ENCODE measurements around the gene SMG5. TPM values are rescaled to one million over a fixed set of nuclear protein-coding genes. Genes with fewer than 3 reads are reported as not detected.
"Not testable (repeated sequence)": the region's sequence is repeated elsewhere in the genome, so short reads cannot be mapped to it uniquely, and the experiment has no call there.

SMG5 gene
- total RNA-seq, 1 donor from 2014 or later = 76.5 TPM

DNA sequence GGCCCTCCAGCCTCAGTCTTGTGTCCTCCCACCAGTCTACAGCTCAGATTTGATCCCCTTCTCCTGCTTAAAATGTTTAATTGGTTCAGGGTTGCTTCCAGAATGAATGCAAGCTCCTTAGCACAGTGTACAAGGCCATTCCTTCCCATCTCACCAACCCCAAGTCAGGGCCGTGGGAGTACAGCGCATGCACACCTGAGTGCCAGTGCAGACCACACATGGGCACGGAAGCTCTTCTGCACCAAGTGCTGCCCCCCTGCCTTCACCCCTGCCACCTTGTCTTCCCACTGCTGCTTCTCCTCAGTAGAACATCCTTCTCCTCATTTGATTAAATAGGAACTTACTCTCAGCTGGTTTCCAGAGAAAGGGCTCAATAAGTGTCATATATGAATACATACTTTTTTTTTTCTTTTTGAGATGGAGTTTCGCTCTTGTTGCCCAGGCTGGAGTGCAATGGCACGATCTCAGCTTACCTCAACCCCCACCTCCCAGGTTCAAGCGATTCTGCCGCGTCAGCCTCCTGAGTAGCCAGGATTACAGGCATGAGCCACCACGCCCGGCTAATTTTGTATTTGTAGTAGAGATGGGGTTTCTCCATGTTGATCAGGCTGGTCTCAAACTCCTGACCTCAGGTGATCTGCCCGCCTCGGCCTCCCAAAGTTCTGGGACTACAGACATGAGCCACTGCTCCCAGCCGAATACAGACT, 60.5 kb downstream of the SMG5 start:
- intact Hi-C loops (cut with DNase I) = no loop called here

DNA sequence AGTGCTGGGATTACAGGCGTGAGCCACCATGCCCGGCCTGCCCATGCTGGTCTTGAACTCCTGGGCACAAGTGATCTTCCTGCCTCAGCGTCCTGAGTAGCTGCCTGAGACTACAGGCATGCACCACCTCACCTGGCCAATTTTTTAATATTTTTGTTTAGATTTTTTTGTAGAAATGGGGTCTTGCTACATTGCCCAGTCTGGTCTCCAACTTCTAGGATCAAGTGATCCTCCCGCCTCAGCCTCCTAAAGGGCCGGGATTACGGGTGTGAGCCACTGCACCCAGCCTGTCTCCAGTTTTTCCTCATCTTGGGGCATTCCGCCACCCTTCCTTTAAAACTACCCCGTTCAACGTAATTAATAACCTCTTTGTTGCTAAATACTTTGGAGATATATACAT, 62.4 kb downstream of the SMG5 start:
- TF ChIP-seq, protein P1, sequence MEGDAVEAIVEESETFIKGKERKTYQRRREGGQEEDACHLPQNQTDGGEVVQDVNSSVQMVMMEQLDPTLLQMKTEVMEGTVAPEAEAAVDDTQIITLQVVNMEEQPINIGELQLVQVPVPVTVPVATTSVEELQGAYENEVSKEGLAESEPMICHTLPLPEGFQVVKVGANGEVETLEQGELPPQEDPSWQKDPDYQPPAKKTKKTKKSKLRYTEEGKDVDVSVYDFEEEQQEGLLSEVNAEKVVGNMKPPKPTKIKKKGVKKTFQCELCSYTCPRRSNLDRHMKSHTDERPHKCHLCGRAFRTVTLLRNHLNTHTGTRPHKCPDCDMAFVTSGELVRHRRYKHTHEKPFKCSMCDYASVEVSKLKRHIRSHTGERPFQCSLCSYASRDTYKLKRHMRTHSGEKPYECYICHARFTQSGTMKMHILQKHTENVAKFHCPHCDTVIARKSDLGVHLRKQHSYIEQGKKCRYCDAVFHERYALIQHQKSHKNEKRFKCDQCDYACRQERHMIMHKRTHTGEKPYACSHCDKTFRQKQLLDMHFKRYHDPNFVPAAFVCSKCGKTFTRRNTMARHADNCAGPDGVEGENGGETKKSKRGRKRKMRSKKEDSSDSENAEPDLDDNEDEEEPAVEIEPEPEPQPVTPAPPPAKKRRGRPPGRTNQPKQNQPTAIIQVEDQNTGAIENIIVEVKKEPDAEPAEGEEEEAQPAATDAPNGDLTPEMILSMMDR (IDR thresholded peaks at IDR 0.05) = no peak
- intact Hi-C loops (cut with DNase I) = no loop called here
- Histone ChIP-seq H3K9me3 (no peaks in the 10 kb centered on the region), H3K27ac (no peak overlapping the region), H3K4me3 (no peak overlapping the region), H3K4me1 (peaks cover 0 to 7% of the 10 kb centered on the region in 2 donors), H3K27me3 (no peaks in the 10 kb centered on the region), H3K36me3 (peaks cover 26 to 35% of the 10 kb centered on the region in 2 donors)
- no peak for DNase-seq (ENCODE audit: low spot score in 2 of 2)

More for the DNA sequence above, 60.5 kb downstream of the SMG5 start:
- Histone ChIP-seq H3K36me3 (peaks cover 26 to 40% of the 10 kb centered on the region in 2 donors), H3K27ac (no peak overlapping the region), H3K9me3 (no peaks in the 10 kb centered on the region), H3K4me1 (peaks cover 0 to 7% of the 10 kb centered on the region in 2 donors), H3K27me3 (no peaks in the 10 kb centered on the region), H3K4me3 (no peak overlapping the region)
- DNase-seq (ENCODE audit: low spot score in 2 of 2) = no peak
- TF ChIP-seq, protein P1 (IDR thresholded peaks at IDR 0.05) = no peak

DNA sequence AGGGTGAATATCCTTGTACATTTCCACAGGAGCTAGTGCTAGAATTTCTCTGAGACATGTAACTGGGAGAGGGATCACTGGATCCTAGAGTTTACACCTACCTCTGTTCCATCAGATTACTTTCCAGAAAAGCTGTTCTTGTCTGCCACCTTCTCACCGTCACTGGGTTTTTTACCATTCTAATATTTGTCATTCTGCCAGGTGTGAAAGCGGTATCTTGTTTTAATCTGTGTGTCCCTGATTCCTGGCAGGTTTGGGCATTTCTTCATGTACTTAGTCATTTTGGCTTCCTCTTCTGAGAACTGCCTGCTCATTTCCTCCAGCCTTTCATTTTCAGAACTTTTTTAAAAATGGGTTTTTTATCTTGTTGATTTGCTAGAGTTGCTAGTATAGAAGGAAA, 64.8 kb downstream of the SMG5 start:
- TF ChIP-seq, protein P1 (IDR thresholded peaks at IDR 0.05) = no peak
- Histone ChIP-seq H3K4me1 (peaks cover 5 to 21% of the 10 kb centered on the region in 2 donors), H3K9me3 (no peaks in the 10 kb centered on the region), H3K27ac (peak overlapping the region; percentile 39 to 72), H3K4me3 (no peak overlapping the region), H3K27me3 (no peaks in the 10 kb centered on the region), H3K36me3 (peaks cover 18 to 23% of the 10 kb centered on the region in 2 donors)
- no peak for DNase-seq (ENCODE audit: low spot score in 2 of 2)
- intact Hi-C loops (cut with DNase I) = no loop called here

DNA sequence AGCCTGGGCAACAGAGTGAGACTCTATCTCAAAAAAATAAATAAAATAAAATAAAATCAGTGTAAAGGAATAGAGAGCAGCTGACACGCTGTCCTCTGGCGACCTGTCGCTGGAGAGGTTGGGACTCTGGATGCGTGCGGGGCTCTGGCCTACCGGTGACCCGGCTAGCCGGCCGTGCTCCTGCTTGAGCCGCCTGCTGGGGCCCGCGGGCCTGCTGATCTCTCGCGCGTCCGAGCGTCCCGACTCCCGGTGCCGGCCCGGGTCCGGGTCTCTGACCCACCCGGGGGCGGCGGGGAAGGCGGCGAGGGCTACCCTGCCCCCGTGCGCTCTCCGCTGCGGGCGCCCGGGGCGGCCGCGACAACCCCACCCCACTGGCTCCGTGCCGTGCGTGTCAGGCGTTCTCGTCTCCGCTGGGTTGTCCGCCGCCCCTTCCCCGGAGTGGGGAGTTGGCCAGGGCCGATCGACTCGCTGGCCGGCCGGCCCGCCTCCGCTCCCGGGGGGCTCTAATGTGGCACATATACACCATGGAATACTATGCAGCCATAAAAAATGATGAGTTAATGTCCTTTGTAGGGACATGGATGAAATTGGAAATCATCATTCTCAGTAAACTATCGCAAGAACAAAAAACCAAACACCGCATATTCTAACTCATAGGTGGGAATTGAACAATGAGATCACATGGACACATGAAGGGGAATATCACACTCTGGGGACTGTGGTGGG, 66.1 kb downstream of the SMG5 start:
- Histone ChIP-seq H3K36me3 (peaks cover 7 to 12% of the 10 kb centered on the region in 2 donors), H3K27ac (peak overlapping the region in 1 of 2 donors; percentile 72), H3K4me1 (peaks cover 5 to 24% of the 10 kb centered on the region in 2 donors)
- H3K4me3 ChIP-seq; DNase-seq (ENCODE audit: low spot score in 2 of 2); intact Hi-C loops (cut with DNase I); H3K27me3 ChIP-seq; H3K9me3 ChIP-seq: not testable (repeated sequence)

DNA sequence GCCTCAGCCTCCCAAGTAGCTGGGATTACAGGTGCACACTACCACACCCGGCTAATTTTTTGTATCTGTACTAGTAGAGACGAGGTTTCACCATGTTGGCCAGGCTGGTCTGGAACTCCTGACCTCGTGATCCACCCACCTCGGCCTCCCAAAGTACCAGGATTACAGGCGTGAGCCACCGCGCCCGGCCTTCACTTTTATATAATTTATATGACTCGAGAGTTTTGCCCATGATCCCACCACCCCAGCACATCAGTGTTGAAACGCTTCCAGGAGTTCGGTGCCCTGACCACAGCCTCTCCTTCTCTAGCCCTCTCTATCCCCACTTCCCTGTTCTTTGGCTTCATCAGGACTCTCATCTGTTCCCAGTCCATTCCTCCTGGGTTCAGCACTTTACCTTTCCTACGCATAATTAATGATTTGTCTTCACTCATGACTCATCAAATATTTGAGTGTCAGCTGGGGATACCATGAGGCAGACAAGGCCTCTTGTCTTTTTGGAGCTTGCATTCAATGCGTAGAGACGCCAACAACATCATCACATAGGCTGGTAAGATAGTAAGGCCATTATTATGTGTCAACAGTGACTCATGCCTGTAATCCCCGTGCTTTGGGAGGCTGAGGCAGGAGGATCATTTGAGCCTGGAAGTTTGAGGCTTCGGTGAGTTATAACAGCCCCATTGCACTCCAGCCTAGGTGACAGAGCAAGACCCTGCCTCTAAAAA, 68.4 kb downstream of the SMG5 start:
- peak overlapping the region; percentile 89 to 96 for H3K27ac ChIP-seq
- DNase-seq (ENCODE audit: low spot score in 2 of 2) = no peak
- intact Hi-C loops (cut with DNase I) = loop anchor here (5.0 kb wide), 2 partner anchors 117 to 132 kb away; partner anchors contain the start of gene MEX3A

More for the DNA sequence above, 68.4 kb downstream of the SMG5 start:
- H3K4me3 ChIP-seq = peak overlapping the region; percentile 74 to 82
- peaks cover 5 to 24% of the 10 kb centered on the region in 2 donors for H3K4me1 ChIP-seq
- H3K9me3 ChIP-seq = no peaks in the 10 kb centered on the region
- H3K36me3 ChIP-seq = peaks cover 11 to 12% of the 10 kb centered on the region in 2 donors
- TF ChIP-seq, protein P1 (IDR thresholded peaks at IDR 0.05) = no peak
- H3K27me3 ChIP-seq = no peaks in the 10 kb centered on the region
